ENCODE data around the gene TPM4. TPM values are rescaled to one million over a fixed set of nuclear protein-coding genes. Genes with fewer than 3 reads are reported as not detected.

TPM4 gene
- total and polyA plus RNA-seq, 2 of the 13 experiments (the other 11 are each of a cell fraction or from before 2014, with no cell fraction given) = 180 to 188 TPM

DNA sequence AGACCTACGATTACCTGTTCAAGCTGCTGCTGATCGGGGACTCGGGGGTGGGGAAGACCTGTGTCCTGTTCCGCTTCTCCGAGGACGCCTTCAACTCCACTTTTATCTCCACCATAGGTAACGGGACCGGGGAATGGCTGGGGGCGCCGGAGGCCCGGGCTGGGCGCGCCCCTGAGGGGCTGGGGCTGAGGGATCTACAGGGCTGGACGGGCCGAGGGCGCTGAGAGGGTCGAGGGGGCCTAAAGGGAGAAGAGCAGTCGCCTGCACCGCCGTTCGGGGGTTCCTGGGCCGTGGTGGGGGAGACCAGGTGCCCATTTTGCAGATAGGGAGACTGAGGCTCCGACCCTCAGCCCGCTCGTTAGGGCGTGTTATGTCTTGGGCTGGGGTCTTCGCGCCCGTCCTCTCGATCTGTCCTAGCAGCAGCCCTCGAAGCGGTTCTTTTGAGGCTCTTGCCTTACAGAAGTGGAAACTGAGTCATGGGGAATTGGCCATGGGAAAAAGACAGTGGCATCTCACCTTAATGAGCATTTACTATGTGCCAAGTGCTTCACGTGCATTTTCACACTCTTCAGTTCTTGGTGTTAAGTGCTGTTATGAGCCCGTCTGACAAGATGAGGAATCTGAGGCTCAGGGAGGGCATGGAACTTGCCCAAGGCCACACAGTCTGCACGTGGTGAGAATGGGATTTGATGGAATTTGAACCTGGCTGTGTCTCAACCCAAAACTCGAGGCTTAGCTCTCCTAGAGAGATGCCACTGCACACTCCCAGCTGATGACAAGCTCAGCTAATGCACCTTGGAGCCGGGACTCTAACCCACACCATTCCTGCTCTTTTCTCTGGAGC lies 35.8 kb downstream of the TPM4 start (continued):
- TF ChIP-seq, protein P1, sequence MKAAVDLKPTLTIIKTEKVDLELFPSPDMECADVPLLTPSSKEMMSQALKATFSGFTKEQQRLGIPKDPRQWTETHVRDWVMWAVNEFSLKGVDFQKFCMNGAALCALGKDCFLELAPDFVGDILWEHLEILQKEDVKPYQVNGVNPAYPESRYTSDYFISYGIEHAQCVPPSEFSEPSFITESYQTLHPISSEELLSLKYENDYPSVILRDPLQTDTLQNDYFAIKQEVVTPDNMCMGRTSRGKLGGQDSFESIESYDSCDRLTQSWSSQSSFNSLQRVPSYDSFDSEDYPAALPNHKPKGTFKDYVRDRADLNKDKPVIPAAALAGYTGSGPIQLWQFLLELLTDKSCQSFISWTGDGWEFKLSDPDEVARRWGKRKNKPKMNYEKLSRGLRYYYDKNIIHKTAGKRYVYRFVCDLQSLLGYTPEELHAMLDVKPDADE (CRISPR knock-in tag; IDR thresholded peaks at IDR 0.05) = no peak
- TF ChIP-seq ZNF644 (CRISPR knock-in tag; IDR thresholded peaks at IDR 0.05; ENCODE audit: low read depth) (no peak), ZSCAN20 (CRISPR knock-in tag; IDR thresholded peaks at IDR 0.05; ENCODE audit: borderline replicate concordance) (no peak), GTF3A (CRISPR knock-in tag; conservative IDR thresholded peaks at IDR 0.05) (no peak), ZNF296 (CRISPR knock-in tag; conservative IDR thresholded peaks at IDR 0.05) (no peak), ELF3 (CRISPR knock-in tag; IDR thresholded peaks at IDR 0.05) (no peak), HNRNPL (IDR thresholded peaks at IDR 0.05; ENCODE audit: low read depth, low read length) (no peak), SIN3A (IDR thresholded peaks at IDR 0.05; ENCODE audit: borderline replicate concordance, low read depth, low read length) (peak; percentile 77; the same call in 1 of the 2 replicates), TBX2 (CRISPR knock-in tag; IDR thresholded peaks at IDR 0.05; ENCODE audit: borderline replicate concordance) (peak; percentile 37; the same call in 1 of the 2 replicates), PHF21A (CRISPR knock-in tag; IDR thresholded peaks at IDR 0.05) (no peak)
- TF ChIP-seq, protein P2, sequence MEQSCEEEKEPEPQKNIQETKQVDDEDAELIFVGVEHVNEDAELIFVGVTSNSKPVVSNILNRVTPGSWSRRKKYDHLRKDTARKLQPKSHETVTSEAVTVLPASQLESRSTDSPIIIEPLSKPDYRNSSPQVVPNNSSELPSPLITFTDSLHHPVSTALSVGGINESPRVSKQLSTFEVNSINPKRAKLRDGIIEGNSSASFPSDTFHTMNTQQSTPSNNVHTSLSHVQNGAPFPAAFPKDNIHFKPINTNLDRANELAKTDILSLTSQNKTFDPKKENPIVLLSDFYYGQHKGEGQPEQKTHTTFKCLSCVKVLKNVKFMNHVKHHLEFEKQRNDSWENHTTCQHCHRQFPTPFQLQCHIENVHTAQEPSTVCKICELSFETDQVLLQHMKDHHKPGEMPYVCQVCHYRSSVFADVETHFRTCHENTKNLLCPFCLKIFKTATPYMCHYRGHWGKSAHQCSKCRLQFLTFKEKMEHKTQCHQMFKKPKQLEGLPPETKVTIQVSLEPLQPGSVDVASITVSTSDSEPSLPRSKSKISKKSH (CRISPR knock-in tag; IDR thresholded peaks at IDR 0.05; ENCODE audit: borderline replicate concordance) = 0 out of 2 replicates have a peak, but pooled peaks have one; percentile 43
- TF ChIP-seq, protein P3, sequence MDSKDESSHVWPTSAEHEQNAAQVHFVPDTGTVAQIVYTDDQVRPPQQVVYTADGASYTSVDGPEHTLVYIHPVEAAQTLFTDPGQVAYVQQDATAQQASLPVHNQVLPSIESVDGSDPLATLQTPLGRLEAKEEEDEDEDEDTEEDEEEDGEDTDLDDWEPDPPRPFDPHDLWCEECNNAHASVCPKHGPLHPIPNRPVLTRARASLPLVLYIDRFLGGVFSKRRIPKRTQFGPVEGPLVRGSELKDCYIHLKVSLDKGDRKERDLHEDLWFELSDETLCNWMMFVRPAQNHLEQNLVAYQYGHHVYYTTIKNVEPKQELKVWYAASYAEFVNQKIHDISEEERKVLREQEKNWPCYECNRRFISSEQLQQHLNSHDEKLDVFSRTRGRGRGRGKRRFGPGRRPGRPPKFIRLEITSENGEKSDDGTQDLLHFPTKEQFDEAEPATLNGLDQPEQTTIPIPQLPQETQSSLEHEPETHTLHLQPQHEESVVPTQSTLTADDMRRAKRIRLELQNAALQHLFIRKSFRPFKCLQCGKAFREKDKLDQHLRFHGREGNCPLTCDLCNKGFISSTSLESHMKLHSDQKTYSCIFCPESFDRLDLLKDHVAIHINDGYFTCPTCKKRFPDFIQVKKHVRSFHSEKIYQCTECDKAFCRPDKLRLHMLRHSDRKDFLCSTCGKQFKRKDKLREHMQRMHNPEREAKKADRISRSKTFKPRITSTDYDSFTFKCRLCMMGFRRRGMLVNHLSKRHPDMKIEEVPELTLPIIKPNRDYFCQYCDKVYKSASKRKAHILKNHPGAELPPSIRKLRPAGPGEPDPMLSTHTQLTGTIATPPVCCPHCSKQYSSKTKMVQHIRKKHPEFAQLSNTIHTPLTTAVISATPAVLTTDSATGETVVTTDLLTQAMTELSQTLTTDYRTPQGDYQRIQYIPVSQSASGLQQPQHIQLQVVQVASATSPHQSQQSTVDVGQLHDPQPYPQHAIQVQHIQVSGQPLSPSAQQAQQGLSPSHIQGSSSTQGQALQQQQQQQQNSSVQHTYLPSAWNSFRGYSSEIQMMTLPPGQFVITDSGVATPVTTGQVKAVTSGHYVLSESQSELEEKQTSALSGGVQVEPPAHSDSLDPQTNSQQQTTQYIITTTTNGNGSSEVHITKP (CRISPR knock-in tag; IDR thresholded peaks at IDR 0.05; ENCODE audit: low read depth) = no peak
- TF ChIP-seq, protein P4, sequence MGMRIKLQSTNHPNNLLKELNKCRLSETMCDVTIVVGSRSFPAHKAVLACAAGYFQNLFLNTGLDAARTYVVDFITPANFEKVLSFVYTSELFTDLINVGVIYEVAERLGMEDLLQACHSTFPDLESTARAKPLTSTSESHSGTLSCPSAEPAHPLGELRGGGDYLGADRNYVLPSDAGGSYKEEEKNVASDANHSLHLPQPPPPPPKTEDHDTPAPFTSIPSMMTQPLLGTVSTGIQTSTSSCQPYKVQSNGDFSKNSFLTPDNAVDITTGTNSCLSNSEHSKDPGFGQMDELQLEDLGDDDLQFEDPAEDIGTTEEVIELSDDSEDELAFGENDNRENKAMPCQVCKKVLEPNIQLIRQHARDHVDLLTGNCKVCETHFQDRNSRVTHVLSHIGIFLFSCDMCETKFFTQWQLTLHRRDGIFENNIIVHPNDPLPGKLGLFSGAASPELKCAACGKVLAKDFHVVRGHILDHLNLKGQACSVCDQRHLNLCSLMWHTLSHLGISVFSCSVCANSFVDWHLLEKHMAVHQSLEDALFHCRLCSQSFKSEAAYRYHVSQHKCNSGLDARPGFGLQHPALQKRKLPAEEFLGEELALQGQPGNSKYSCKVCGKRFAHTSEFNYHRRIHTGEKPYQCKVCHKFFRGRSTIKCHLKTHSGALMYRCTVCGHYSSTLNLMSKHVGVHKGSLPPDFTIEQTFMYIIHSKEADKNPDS (CRISPR knock-in tag; IDR thresholded peaks at IDR 0.05) = no peak
- TF ChIP-seq, protein P5, sequence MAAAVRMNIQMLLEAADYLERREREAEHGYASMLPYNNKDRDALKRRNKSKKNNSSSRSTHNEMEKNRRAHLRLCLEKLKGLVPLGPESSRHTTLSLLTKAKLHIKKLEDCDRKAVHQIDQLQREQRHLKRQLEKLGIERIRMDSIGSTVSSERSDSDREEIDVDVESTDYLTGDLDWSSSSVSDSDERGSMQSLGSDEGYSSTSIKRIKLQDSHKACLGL (CRISPR knock-in tag; IDR thresholded peaks at IDR 0.05) = no peak
- TF ChIP-seq, protein P6, sequence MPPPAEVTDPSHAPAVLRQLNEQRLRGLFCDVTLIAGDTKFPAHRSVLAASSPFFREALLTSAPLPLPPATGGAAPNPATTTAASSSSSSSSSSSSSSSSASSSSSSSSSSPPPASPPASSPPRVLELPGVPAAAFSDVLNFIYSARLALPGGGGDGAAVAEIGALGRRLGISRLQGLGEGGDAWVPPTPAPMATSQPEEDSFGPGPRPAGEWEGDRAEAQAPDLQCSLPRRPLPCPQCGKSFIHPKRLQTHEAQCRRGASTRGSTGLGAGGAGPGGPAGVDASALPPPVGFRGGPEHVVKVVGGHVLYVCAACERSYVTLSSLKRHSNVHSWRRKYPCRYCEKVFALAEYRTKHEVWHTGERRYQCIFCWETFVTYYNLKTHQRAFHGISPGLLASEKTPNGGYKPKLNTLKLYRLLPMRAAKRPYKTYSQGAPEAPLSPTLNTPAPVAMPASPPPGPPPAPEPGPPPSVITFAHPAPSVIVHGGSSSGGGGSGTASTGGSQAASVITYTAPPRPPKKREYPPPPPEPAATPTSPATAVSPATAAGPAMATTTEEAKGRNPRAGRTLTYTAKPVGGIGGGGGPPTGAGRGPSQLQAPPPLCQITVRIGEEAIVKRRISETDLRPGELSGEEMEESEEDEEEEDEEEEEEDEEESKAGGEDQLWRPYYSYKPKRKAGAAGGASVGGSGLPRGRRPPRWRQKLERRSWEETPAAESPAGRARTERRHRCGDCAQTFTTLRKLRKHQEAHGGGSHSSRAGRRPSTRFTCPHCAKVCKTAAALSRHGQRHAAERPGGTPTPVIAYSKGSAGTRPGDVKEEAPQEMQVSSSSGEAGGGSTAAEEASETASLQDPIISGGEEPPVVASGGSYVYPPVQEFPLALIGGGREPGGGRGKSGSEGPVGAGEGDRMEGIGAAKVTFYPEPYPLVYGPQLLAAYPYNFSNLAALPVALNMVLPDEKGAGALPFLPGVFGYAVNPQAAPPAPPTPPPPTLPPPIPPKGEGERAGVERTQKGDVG (CRISPR knock-in tag; IDR thresholded peaks at IDR 0.05; ENCODE audit: borderline replicate concordance) = no peak

All from HepG2 (cell line).